Measurements from ENCODE around the gene DISC1. TPM values are rescaled to one million over a fixed set of nuclear protein-coding genes. Genes with fewer than 3 reads are reported as not detected.

Gene DISC1
- total RNA-seq, 1 experiment from 2014 or later, result 1.8 TPM

DNA sequence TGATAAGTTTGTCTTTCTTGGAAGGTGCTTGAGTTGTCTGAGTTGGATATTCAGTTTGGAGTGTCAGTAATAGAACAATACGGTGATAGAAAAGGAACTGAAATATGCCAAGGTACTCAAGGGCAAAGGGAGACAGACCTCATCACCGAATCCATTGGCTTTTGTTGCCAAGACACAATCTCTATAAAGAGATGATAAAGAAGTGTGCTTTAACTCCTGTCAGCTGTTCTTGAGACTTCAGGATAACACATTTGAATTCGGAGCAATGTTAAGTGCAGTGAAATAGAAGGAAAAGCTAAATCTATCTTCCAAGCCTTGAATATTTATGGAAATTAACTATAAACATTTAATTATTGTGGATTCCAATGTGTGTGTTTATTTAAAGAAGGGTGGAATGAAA, 194.7 kb downstream of the DISC1 start:
- no peak for DNase-seq (ENCODE audit: low spot score)
- H3K36me3 ChIP-seq (ENCODE audit: insufficient read depth, low read length, poor library complexity, severe bottlenecking), result no peaks in the 10 kb centered on the region
- H3K4me3 ChIP-seq (ENCODE audit: low read depth, low read length, poor library complexity, severe bottlenecking), result no peak overlapping the region
- no peaks in the 10 kb centered on the region for H3K9me3 ChIP-seq (ENCODE audit: low read depth, low read length, poor library complexity, severe bottlenecking)
- no TSS peak for BruUV-seq (replicated peaks)
- ChIA-PET POLR2A (ENCODE audit: low non-redundant PET) (no interaction called here), CTCF (no interaction called here)
- intact Hi-C loops (cut with micrococcal nuclease; ENCODE audit: unreplicated experiment), result no loop called here
- H3K4me1 ChIP-seq (ENCODE audit: insufficient read depth, low read length, poor library complexity, severe bottlenecking), result no peaks in the 10 kb centered on the region
- TF ChIP-seq, protein P1, sequence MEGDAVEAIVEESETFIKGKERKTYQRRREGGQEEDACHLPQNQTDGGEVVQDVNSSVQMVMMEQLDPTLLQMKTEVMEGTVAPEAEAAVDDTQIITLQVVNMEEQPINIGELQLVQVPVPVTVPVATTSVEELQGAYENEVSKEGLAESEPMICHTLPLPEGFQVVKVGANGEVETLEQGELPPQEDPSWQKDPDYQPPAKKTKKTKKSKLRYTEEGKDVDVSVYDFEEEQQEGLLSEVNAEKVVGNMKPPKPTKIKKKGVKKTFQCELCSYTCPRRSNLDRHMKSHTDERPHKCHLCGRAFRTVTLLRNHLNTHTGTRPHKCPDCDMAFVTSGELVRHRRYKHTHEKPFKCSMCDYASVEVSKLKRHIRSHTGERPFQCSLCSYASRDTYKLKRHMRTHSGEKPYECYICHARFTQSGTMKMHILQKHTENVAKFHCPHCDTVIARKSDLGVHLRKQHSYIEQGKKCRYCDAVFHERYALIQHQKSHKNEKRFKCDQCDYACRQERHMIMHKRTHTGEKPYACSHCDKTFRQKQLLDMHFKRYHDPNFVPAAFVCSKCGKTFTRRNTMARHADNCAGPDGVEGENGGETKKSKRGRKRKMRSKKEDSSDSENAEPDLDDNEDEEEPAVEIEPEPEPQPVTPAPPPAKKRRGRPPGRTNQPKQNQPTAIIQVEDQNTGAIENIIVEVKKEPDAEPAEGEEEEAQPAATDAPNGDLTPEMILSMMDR (conservative IDR thresholded peaks at IDR 0.05; ENCODE audit: low read depth, low read length), result no peak
- no peak for TF ChIP-seq EZH2 (IDR thresholded peaks at IDR 0.05; ENCODE audit: borderline replicate concordance, low read depth, low read length, poor library complexity, severe bottlenecking)
- H3K27me3 ChIP-seq (replicated peaks; ENCODE audit: insufficient read depth, low read depth, low read length, poor library complexity), result no peaks in the 10 kb centered on the region
- H3K27ac ChIP-seq (ENCODE audit: low read depth, low read length, poor library complexity, severe bottlenecking), result no peak overlapping the region

DNA sequence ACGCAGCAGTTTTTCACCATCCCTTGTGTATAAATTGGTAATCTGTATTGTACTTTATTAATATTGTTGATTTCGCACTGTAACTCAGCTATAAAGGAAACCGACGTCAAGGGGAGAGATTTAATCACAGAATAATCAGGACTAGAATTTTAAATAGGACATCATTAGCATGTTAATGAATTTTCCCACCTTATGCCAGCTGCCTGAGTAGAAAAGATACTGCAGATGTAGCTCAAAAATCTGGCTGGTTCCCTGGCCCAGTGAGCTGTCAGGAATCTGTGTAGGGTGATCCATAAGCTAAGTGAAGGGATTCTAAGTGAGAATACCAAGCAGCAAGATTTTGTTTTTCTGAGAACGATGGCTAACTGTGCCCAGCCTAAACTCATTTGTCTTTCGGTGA, 195.5 kb downstream of the DISC1 start:
- no peak for DNase-seq (ENCODE audit: low spot score)
- intact Hi-C loops (cut with micrococcal nuclease; ENCODE audit: unreplicated experiment), result no loop called here
- Histone ChIP-seq H3K4me3 (ENCODE audit: low read depth, low read length, poor library complexity, severe bottlenecking) (no peak overlapping the region), H3K9me3 (ENCODE audit: low read depth, low read length, poor library complexity, severe bottlenecking) (no peaks in the 10 kb centered on the region), H3K36me3 (ENCODE audit: insufficient read depth, low read length, poor library complexity, severe bottlenecking) (no peaks in the 10 kb centered on the region), H3K27me3 (replicated peaks; ENCODE audit: insufficient read depth, low read depth, low read length, poor library complexity) (no peaks in the 10 kb centered on the region), H3K4me1 (ENCODE audit: insufficient read depth, low read length, poor library complexity, severe bottlenecking) (no peaks in the 10 kb centered on the region), H3K27ac (ENCODE audit: low read depth, low read length, poor library complexity, severe bottlenecking) (no peak overlapping the region)
- POLR2A ChIA-PET (ENCODE audit: low non-redundant PET), result no interaction called here
- no TSS peak for BruUV-seq (replicated peaks)
- TF ChIP-seq, protein P1 (conservative IDR thresholded peaks at IDR 0.05; ENCODE audit: low read depth, low read length), result no peak
- TF ChIP-seq EZH2 (IDR thresholded peaks at IDR 0.05; ENCODE audit: borderline replicate concordance, low read depth, low read length, poor library complexity, severe bottlenecking), result no peak
- CTCF ChIA-PET, result no interaction called here

DNA sequence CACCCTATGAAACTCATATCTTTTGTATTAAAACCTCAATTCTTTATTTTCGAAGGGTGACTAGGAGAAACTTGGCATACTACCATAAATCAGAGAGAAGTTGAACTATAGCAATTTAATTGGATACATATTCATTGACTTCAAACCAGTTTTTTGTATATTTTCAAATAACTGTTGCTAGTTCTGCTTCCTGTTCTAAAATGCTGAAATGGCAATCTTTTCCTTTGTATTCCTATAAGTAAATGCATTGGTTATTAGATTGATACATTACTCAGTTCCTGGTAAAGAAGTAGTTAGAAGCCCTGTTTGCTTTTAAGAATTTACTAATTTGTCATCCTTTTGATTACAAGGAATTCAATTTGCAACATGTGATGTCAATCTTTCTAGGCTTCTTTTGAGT, 200.0 kb downstream of the DISC1 start:
- Histone ChIP-seq H3K36me3 (ENCODE audit: insufficient read depth, low read length, poor library complexity, severe bottlenecking) (no peaks in the 10 kb centered on the region), H3K27me3 (replicated peaks; ENCODE audit: insufficient read depth, low read depth, low read length, poor library complexity) (no peaks in the 10 kb centered on the region), H3K27ac (ENCODE audit: low read depth, low read length, poor library complexity, severe bottlenecking) (no peak overlapping the region), H3K4me3 (ENCODE audit: low read depth, low read length, poor library complexity, severe bottlenecking) (no peak overlapping the region), H3K4me1 (ENCODE audit: insufficient read depth, low read length, poor library complexity, severe bottlenecking) (peaks cover 4% of the 10 kb centered on the region), H3K9me3 (ENCODE audit: low read depth, low read length, poor library complexity, severe bottlenecking) (no peaks in the 10 kb centered on the region)
- CTCF ChIA-PET, result no interaction called here
- DNase-seq (ENCODE audit: low spot score), result no peak
- no TSS peak for BruUV-seq (replicated peaks)
- intact Hi-C loops (cut with micrococcal nuclease; ENCODE audit: unreplicated experiment), result no loop called here
- TF ChIP-seq, protein P1 (conservative IDR thresholded peaks at IDR 0.05; ENCODE audit: low read depth, low read length), result no peak
- TF ChIP-seq EZH2 (IDR thresholded peaks at IDR 0.05; ENCODE audit: borderline replicate concordance, low read depth, low read length, poor library complexity, severe bottlenecking), result no peak
- POLR2A ChIA-PET (ENCODE audit: low non-redundant PET), result no interaction called here
